NK-92 treated with Interleukin-12 subunit alpha and Interleukin-12 subunit beta, amount 100 ng/mL, for 24 hours (cell line): ENCODE measurements around the gene DNAI2.

Experiments
- DNase-seq: peaks from one replicate; lab custom pipeline; 2025; lab: John Stamatoyannopoulos, UW

DNAI2 gene

DNA sequence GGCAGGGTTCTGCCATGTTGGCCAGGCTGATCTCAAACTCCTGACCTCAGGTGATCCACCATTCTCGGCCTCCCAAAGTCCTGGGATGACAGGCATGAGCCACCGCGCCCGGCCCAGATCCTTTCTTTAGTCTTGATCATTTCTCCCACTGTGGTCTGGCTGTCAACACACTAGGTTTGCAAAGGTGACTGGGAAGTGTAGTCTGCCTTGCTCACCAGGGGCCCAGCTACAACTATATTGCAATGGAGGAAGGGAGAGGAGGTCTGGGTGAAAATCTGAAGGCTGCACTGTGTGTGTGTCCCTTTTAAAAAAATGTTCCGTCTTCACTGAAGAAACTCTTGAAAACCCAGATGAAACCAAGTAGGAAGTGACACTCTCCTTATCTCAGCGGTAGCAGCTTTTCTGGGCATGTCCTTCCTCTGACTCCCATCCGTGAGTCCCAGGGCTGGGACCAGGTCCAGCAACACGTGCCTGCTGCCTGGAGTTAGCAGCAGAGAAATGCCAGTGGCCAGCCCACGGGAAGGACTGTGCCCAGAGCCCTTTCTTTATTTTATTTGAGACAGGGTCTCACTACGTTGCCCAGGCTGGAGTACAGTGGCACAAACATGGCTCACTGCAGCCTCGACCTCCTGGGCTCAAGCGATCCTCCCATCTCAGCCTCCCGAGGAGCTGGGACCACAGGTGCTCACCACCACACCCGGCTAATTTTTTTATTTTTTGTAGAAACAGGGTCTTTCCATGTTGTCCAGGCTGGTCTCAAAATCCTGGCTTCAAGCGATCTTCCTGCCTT is 34.1 kb downstream of the DNAI2 start:
- DNase-seq: no peak

DNA sequence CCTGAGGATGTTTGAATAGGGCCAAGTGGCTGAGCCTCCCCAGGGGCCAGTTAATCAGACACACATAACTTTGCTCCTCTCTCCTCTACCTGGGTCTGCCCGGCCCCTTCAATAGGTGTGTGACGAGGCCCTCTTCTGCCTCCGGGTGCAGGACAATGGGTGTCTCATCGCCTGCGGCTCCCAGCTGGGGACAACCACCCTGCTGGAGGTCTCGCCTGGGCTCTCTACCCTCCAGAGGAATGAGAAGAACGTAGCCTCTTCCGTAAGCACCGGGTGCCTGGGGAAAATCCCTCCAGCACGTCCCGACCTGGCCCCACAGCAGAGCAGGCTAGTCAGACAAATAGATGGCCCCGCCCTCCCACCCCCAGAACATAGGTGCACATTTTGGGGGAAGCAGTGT is 35.9 kb downstream of the DNAI2 start:
- DNase-seq: no peak

DNA sequence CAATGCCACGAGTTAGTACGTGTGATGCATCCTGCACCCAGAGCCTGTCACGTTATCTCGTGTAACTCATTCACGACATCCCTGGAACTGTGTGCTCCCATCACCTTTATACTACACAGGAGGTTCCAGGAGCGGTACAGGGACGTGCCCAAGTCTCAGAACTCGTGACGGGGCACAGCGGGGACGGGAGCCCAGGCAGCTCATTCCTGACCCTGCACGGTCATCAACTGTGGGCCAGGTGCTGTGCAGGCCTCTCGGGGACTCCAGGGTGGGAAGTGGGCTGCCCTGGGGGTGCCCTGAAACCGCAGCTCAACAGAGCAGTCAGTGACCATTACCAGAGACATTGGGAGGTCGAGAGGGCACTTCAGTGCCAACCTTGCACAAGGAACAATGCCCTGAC is 40.8 kb downstream of the DNAI2 start:
- DNase-seq: no peak

DNA sequence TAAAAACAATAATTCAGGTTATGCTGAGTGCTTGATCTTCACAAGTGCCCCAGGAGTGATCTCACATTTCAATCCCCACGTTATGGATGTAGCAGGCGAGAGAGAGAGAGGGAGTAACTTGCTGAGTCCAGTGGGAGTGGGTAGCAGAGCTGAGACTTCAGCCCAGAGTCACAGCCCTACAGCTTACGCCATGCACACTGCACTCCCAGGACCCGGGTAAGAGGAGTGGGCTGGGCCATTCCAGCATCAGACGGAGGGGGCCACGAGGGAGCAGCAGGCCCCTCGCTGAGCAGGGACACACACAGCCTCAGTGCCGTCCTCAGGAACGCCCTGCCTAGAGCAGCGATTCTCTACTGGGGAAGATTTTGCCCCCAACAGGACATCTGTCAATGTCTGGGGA is 42.2 kb downstream of the DNAI2 start:
- no peak for DNase-seq

DNA sequence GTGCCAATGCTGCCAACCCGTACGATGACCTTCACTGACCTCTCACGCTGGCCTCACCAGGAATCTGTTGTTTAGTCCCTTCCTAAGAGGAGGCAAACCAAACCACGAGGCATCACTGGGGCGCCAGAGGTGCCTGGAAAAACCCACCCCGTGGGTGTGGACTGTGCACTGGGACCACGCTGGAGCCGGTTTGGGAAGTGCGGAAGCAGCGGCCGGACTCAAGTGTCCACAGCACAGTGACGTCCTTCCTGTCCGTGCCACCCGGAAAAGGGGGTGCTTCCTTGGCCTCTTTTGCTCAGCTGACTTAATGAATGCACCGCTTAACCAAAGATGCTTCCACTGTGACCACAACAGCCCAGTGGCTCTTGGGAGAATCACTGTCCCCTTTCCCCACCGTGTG is 43.0 kb downstream of the DNAI2 start:
- DNase-seq: no peak

DNA sequence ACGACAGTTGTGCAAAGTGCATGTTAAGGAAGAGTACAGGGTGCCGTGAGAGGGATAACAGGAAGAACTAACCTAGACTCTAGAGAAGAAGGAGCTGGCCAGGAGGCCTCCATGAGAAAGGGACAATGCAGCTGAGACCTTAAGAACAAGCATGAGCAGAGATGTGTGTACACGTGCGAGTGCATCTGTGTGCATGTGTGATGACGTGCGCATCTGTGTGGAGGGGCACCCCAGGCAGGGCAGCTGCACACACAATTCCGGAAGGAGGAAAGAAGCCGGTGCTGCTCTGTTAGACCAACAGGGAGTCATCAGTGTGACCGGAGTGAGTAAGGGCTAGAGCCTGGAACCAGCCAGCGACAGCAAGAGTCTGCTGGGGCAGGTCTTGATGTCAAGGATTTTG is 44.4 kb downstream of the DNAI2 start:
- DNase-seq: no peak

DNA sequence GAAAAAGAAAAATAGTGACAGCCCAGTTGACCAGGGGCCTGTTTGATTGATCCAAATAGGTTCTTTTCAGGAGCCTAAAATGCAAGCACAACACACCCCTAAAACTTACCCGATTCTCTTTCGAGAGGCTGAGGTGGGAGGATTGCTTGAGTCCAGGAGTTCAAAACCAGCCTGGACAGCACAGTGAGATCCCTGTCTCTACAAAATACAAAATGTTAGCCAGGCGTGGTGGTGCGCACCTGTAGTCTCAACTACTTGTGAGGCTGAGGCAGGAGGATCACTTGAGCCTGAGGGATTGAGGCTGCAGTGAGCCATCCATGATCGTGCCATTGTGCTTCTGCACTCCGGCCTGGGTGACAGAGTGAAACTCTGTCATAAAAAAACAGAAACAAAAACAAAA is 50.5 kb downstream of the DNAI2 start:
- no peak for DNase-seq

DNA sequence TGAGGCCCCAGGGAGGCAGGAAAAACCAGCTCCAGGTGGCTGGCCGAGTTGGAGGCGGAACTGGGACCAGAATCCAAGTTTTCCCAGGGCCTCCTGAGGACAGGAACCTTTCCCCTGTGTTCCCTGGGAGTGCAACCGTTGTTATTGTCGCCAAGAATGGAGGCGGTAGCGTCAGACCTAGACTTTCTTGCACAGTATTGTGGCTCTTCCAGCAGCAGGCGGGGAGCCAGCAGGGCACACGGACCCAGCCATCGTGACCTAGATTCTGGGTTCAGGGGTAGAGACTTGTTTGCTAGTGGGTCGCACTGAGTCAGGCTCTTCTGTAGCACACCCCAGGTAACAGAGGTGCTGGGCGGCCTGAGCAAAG is 51.3 kb downstream of the DNAI2 start:
- no peak for DNase-seq

DNA sequence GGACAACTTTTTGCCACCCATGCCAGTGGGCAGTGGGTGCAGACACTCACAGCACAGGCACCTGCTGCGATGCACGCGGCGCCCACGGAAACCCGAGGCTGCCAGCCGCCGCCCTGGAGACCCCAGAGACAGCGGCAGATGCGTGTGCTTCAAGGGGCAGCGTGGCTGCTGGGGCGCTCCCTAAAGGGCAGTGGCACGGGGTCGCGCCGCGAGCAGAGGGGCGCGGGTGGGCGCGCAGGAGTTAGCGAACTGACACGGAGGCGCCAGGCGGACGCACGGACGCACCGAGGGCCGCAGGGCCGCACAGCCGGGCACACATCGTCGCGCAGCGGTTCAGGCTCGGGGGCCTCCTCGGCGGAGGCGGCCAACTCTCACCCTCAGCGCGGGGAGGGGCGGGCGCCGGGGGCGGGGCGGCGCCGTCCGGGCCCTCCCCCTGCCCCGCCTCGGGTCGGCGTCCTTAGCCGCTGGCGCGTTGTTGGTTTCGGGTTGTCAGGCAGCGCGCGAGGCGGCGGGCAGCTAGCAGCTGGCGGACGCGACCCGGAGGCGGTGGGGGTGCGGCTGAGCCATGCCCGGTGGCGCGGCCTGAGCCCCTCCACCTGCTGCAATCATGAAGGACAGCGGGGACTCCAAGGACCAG is 51.8 kb downstream of the DNAI2 start, which contains the start of gene KIF19:
TSS of gene KIF19 (plus strand) at position 484 of the 637 bp plus-strand sequence. CDS start at position 608, 124 bp downstream.
- no peak for DNase-seq

DNA sequence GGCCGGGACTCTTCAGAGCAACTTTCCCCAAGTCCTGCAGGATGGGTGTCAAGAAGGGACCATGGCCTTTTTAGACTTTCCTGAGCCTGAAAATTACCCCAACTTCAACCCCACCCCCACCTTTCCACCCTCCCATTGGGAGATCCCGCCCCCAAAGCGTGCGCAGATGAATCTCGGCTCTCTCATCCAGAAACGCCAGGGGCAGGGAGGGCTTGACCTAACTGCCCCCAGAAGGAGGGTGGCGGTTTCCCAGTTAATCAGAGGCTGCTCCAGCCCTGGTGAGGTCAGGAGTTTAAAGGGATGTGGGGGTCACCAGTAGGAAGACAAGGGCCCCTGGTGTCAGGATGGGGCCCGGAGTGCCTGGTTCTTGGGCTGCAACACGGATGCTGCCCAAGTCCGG is 52.5 kb downstream of the DNAI2 start:
- DNase-seq: no peak

DNA sequence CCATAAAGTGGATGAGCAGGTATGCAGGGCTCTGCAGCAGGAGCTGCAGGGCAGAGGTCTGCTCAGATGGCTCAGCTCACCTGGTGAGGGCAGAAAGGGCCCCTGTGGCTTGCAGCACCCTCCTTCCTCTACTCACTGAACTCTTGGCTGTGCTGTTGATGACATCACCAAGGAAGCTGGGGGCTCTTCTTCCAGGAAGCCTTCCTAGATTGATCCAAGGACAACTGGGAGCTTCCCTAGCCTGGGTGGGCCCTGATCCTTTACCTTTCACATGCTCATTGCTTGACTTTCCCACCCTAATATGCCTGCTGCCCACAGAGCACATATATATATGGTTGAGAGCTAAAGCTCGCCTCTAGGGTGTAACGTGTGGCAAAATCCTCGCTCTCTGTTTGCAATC is 54.5 kb downstream of the DNAI2 start:
- DNase-seq: no peak

DNA sequence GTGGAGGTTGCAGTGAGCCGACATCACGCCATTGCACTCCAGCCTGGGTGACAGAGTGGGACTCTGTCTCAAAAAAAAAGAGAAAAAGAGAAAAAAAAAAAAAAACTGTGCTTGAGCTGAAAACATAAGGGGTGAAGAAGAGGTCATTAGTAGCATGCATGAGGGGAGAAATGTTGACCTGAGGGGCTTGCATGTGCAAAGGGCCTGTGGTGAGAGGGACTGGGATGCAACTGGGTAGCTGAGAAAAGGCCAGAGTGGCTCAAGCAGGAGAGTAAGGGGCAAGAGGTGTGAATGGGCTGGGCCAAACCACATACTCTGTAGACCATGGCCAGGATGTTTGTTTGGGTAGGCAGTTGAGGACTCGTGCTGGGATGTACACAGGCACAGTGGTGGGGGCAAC is 55.3 kb downstream of the DNAI2 start:
- no peak for DNase-seq

DNA sequence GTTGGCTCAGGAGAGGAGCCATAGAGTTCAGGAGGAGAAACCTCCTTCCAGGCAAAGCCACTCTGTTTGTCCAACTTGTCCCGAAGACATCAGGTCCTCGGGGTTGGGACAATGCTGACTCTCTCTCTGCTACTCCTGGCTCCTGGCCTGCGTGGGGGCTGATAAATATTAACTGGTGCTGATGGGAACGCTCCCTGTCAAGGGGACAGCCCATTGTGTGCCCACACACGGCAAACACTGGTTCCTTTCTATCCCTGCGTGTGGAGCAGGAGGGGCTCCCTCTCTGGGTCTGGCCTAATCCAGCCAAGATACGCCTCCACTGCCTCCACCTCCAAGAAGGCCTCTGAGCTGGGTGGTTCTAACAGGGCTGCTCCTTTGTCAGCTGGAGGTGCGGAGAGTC is 56.4 kb downstream of the DNAI2 start:
- DNase-seq: no peak

DNA sequence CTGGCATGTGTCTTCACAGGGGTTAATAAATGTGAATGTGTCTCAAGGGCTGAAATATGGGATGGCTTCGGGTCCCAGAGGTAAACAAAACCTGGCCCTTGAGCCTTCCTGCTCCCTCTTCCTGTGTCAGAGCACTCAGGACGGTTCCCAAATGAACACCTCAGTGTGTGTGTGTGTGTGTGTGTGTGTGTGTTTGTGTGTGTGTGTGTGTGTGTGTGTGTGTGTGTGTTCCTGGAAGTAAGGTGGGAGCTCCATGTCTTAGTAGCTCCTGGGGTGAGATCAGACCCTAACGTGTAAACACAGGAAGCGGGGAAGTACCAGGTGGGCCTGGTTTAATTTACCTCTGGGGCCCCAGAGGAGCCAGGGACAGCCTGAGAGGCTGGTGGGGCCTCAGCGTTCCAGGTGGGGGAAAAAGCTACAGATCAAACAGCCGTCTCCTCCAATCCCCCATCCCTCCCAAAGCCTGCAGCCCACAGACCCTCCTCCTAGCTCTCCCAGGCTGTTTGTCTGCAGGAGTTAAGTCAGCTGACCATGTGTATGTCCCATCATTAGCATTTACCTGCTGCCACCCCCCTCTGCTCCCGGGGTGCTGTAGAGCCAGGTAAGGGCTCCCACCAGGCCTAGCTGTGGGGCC is 58.1 kb downstream of the DNAI2 start:
- no peak for DNase-seq

DNA sequence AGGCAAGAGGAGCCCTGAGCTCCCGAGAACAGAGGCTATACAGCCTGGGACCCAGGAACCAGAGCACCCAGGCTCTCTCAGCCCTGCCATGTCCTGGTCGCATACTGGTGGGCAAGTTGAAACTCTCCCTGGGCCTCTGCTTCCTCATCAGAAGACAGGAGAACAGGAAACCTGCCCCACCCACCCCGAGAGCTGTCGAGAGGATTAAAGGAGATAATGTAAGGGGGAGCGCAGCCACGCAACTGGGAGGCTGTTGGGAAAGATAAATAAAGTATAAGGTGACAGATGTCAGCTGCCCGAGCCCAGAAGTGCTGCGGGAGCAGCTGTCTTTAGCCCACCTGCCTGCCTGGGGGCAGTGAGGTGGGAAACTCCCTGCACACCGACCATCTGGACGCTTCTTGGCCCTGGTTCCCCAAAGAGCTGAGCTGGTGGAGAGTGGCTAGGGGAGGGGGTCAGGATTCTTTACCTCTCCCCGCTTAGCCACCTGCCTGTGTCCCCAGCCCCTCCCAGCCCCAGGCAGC is 58.8 kb downstream of the DNAI2 start:
- no peak for DNase-seq

DNA sequence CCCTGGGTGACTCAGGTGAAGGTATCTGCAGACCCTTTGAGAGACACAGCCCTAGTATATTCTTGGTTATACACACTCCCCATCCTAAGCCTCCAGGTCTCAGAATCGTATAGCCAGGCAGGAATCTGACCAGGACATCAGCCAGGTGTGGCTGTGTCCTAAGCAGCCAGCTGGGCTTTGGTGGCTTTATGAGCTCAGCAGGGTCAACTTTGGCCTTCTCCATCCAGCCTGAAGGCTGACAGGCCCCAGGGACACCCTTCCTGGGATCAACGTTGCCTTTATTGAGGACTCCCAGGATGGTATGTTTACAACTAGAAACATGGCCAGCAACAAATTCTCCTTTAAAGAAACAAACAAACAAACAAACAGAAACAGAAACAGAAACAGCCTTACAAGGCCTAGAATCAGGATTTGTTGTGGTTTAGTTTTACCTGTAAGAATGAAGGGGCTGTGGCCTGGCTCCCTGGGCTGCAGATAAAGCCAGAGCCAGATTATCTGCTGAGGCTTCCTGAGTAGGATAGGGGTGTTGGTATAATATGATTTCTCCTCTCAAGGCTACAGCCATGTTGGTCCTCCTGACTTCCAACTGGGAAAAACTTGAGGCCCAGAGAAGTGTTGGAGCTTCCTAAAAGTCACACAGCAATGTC is 60.5 kb downstream of the DNAI2 start:
- DNase-seq: no peak

DNA sequence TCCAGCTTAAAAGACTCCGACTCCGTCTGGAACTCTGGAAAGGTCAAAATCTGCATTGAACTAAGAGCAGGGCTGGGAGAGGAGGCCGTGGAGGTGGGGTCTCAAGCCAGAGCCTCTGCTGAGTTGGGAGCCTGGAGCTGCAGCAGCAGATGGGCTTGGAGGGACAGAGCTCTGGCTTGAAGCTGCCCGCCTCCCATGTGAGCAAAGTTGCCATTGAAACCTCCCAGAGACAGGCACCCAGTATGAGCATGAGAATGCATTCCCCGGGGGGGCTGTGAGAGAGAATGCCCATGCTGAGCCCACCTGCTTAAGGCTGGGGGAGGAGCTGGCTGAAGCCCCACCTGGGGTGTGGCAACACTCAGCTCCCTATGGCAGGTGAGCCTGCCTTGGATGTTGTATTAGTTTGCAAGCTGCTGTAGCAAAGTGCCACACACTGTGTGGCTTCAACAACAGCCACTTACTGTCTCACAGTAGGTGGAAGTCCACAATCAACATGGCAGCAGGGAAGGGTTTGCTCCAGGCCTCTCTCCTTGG is 61.6 kb downstream of the DNAI2 start:
- DNase-seq: no peak

DNA sequence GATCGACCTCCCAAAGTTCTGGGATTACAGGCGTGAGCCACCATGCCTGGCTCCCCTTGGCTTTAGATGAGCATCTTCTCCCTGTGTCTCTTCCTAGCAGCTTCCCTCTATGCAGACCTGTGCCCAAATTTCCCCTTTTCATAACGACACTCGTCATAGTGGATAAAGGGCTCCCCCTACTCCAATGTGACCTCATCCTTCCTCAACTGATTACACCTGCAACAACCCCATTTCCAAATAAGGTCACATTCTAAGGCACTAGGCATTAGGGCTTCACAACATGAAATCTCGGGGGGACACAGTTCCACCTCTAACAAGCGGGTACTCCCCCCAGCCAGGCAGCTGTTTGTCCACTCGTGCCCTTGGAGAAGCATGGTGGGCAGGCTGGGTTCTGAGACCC is 62.3 kb downstream of the DNAI2 start:
- DNase-seq: no peak

DNA sequence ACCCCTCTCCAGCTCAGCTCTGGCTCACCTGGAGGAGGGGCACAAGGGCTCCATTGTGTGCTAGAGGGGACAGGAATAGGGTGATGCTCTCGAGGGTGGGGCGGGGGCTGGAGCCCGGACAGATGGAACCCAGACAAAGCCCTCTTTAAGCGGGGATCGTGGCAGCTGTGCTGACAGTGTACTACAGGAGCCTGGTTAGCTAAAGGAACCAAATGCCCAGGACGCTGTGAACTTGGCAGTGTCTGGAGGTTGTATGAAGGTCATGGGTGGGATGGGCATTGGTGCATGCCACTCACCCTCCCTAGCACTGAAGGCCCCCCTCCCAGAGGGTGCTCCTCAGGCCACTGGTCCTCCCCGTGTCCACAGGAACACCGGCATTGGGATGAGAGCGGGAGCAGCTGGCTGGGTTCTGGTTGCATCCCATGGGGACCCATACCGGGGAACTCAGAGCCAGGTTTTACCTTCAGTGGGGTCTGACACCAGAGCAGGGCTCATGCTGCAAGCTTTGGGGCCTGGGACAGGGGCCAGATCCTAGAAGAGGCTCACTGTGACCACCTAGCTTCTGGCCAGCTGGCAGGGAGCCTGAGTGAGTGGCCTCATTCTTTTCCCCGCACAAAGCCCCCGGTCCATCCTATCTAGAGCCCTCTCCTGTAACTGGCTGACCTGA is 63.9 kb downstream of the DNAI2 start:
- no peak for DNase-seq

DNA sequence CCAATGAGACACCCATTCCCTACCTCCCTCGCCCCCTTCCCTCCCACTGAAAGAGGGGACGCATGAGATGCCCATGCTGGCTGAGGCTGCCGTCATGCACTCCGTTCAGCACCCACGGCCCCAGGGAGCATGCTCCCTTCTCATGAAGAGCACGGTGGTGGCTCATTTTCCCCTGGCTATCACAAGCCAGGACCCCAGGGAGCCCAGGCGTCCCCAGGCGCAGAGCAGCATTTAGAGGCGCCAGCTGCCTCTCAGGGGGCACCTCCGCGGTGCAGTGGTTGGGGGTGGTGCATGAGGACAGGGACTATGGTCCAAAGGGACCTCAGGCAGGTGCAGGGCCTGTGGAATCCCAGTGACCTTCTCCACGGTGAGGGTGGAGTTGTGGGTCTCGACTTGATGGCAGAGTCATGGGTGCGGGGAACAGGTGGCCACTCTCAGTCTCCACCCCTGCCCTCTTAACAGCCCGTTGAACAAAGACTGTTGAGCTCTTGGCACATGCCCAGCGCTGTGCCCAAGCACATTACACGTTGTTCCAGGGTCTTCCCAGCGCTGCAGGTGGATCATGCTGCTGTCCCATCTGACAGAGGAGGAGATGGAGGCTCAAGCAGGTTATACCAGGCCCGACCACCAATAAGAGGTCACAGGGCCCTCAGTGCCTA is 65.6 kb downstream of the DNAI2 start:
- DNase-seq: no peak

DNA sequence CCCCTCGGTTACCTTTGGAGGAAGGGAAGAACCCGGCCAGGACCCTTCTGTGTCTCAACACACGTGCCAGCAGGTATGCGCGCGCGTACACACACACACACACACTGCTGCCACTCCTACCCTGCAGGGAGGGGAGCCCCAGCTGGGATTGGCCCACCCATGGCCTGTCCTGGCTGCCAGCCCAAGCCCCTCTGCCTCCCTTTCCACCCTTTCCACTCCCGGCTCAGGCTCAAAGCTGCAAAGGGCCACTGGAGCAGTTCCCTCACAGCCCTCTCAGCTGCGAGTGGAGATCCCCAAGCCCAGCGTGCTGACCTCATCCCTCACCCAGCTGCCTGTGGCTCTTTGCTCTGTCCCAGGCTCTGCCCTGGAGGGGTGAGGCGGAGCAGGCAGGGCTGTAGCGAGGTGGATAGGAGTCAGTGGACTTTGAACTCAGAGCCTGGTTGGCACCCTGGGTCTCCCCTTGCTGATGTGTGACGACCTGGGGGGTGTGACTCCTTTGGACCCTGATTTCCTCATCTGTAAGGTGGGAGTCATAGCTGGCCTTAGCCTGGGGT is 66.5 kb downstream of the DNAI2 start:
- no peak for DNase-seq
